LNCAP (cell line): ENCODE measurements around the gene LOXL3.

Experiments used
- CTCF ChIP-seq: fragments of 450-650 bp; IDR thresholded peaks from 2 replicates; pipeline ENCODE4 v1.5.1; 2017; ENCODE audit warnings: mild to moderate bottlenecking

The LOXL3 gene

GRCh38 chr2:74553892-74554819 is at the start of gene LOXL3, which contains the start of gene DOK1:
TSS of gene LOXL3 (minus strand) at chr2:74553942. CDS start at chr2:74552634, 1,308 bp downstream.
TSS of gene DOK1 (plus strand) at chr2:74554720. CDS start at chr2:74554755, 35 bp downstream.
- TF ChIP-seq CTCF = no peak

GRCh38 chr2:74602586-74603281 is 49.0 kb upstream of the LOXL3 start:
- no peak for TF ChIP-seq CTCF

GRCh38 chr2:74599676-74600075 is 45.9 kb upstream of the LOXL3 start:
- TF ChIP-seq CTCF = no peak

- no peak for TF ChIP-seq CTCF
Observed at GRCh38 chr2:74597410-74597809, 43.7 kb upstream of the LOXL3 start.

GRCh38 chr2:74596584-74596983 is 42.8 kb upstream of the LOXL3 start:
- TF ChIP-seq CTCF = no peak

GRCh38 chr2:74593826-74594772 is 40.4 kb upstream of the LOXL3 start:
- no peak for TF ChIP-seq CTCF

GRCh38 chr2:74588664-74589063 is 34.9 kb upstream of the LOXL3 start:
- no peak for TF ChIP-seq CTCF
